ENCODE results near the gene PSMC4.

PSMC4 gene

GRCh38 chr19:39995794-39996193 lies 24.8 kb downstream of the PSMC4 start:
- no peak for DNase-seq

GRCh38 chr19:39996218-39996810 lies 25.3 kb downstream of the PSMC4 start:
- DNase-seq: peak in 1 of 2 experiments; percentile 24

- DNase-seq: peak; percentile 84 to 89
Measured at GRCh38 chr19:39996811-39997637, 26.1 kb downstream of the PSMC4 start, which contains the start of gene ZNF546. TSS of gene ZNF546 (plus strand) at chr19:39997060. CDS start at chr19:39998327, 1,267 bp downstream.

GRCh38 chr19:39997638-39998216 lies 26.8 kb downstream of the PSMC4 start:
- DNase-seq: no peak

- DNase-seq: no peak
Measured at GRCh38 chr19:39998501-39998900, 27.5 kb downstream of the PSMC4 start.

- DNase-seq: no peak
Measured at GRCh38 chr19:40005691-40006272, 34.8 kb downstream of the PSMC4 start.

- DNase-seq: no peak
Measured at GRCh38 chr19:40006273-40006691, 35.3 kb downstream of the PSMC4 start.

- no peak for DNase-seq
Measured at GRCh38 chr19:40009674-40010073, 38.7 kb downstream of the PSMC4 start.

- DNase-seq: no peak
Measured at GRCh38 chr19:40013991-40014390, 43.0 kb downstream of the PSMC4 start.

GRCh38 chr19:40023969-40024368 lies 53.0 kb downstream of the PSMC4 start:
- DNase-seq: no peak

- DNase-seq: no peak
Measured at GRCh38 chr19:40025938-40026596, 55.1 kb downstream of the PSMC4 start.

- DNase-seq: no peak
Measured at GRCh38 chr19:40026597-40026970, 55.6 kb downstream of the PSMC4 start.
